Parathyroid adenoma (tissue), 2 donors: Measurements from ENCODE around the gene GIPC3.

Experiments used
- H2AFZ ChIP-seq: fragments of 300-600 bp; sonication (generic); one replicate; pipeline ENCODE4 v1.7.0; 2017; ENCODE audit warnings: antibody characterized with exemption, mild to moderate bottlenecking
- H3K27ac ChIP-seq: fragments of 300-600 bp; sonication (generic); one replicate; pipeline ENCODE4 v1.7.0; 2017
- H3K27me3 ChIP-seq: fragments of 300-600 bp; sonication (generic); one replicate; pipeline ENCODE4 v1.7.0; 2017; ENCODE audit warnings: low read length; ENCODE audit not compliant: control insufficient read depth, insufficient read depth
- H3K36me3 ChIP-seq: fragments of 300-600 bp; sonication (generic); one replicate; pipeline ENCODE4 v1.7.0; 2017; ENCODE audit warnings: low read length; ENCODE audit not compliant: control insufficient read depth, insufficient read depth
- H3K4me1 ChIP-seq: fragments of 300-600 bp; sonication (generic); one replicate; pipeline ENCODE4 v1.7.0; 2017; ENCODE audit warnings: control low read depth
- H3K4me2 ChIP-seq: fragments of 300-600 bp; sonication (generic); one replicate; pipeline ENCODE4 v1.7.0; 2017; ENCODE audit warnings: low read length
- H3K4me3 ChIP-seq: fragments of 300-600 bp; sonication (generic); one replicate; pipeline ENCODE4 v1.7.0; 2017; ENCODE audit warnings: low read depth, low read length
- H3K79me2 ChIP-seq: fragments of 300-600 bp; sonication (generic); one replicate; pipeline ENCODE4 v1.7.0; 2017; ENCODE audit warnings: control low read depth
- H3K9ac ChIP-seq: fragments of 300-600 bp; sonication (generic); one replicate; pipeline ENCODE4 v1.7.0; 2017; ENCODE audit warnings: mild to moderate bottlenecking
- H3K9me3 ChIP-seq: fragments of 300-600 bp; sonication (generic); one replicate; pipeline ENCODE4 v1.7.0; 2017; ENCODE audit warnings: low read length; ENCODE audit not compliant: control insufficient read depth
- TF ChIP-seq, protein P1 (sequence below): fragments of 300-600 bp; sonication (generic); IDR thresholded peaks from one replicate; pipeline ENCODE4 v1.7.0; 2017; ENCODE audit warnings: antibody characterized with exemption, mild to moderate bottlenecking
- donor health status: primary hyperparathyroidism.

Gene GIPC3

DNA sequence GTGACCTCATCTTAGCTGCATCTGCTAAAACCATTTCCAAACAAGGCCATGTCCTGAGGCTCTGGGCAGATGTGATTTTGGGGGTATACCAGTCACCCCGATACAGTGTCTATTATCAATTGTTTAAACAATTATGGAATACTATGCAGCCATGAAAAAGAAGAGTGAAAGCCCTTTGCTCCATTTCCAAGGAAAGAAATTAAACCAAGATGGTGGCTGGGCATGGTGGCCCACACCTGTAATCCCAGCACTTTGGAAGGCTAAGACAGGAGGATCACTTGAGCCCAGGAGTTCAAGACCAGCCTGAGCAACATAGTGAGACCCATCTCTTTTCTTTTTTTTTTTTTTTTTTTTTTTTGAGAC lies 45.5 kb upstream of the GIPC3 start:
- H3K36me3 ChIP-seq = no peaks in the 10 kb centered on the region
- no peak overlapping the region for H2AFZ ChIP-seq
- no peaks in the 10 kb centered on the region for H3K79me2 ChIP-seq
- H3K9me3 ChIP-seq = no peaks in the 10 kb centered on the region
- no peak overlapping the region for H3K4me2 ChIP-seq
- no peak overlapping the region for H3K27ac ChIP-seq
- no peaks in the 10 kb centered on the region for H3K4me1 ChIP-seq
- H3K9ac ChIP-seq = no peak overlapping the region
- no peak overlapping the region for H3K4me3 ChIP-seq
- no peaks in the 10 kb centered on the region for H3K27me3 ChIP-seq
- TF ChIP-seq, protein P1, sequence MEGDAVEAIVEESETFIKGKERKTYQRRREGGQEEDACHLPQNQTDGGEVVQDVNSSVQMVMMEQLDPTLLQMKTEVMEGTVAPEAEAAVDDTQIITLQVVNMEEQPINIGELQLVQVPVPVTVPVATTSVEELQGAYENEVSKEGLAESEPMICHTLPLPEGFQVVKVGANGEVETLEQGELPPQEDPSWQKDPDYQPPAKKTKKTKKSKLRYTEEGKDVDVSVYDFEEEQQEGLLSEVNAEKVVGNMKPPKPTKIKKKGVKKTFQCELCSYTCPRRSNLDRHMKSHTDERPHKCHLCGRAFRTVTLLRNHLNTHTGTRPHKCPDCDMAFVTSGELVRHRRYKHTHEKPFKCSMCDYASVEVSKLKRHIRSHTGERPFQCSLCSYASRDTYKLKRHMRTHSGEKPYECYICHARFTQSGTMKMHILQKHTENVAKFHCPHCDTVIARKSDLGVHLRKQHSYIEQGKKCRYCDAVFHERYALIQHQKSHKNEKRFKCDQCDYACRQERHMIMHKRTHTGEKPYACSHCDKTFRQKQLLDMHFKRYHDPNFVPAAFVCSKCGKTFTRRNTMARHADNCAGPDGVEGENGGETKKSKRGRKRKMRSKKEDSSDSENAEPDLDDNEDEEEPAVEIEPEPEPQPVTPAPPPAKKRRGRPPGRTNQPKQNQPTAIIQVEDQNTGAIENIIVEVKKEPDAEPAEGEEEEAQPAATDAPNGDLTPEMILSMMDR = no peak

DNA sequence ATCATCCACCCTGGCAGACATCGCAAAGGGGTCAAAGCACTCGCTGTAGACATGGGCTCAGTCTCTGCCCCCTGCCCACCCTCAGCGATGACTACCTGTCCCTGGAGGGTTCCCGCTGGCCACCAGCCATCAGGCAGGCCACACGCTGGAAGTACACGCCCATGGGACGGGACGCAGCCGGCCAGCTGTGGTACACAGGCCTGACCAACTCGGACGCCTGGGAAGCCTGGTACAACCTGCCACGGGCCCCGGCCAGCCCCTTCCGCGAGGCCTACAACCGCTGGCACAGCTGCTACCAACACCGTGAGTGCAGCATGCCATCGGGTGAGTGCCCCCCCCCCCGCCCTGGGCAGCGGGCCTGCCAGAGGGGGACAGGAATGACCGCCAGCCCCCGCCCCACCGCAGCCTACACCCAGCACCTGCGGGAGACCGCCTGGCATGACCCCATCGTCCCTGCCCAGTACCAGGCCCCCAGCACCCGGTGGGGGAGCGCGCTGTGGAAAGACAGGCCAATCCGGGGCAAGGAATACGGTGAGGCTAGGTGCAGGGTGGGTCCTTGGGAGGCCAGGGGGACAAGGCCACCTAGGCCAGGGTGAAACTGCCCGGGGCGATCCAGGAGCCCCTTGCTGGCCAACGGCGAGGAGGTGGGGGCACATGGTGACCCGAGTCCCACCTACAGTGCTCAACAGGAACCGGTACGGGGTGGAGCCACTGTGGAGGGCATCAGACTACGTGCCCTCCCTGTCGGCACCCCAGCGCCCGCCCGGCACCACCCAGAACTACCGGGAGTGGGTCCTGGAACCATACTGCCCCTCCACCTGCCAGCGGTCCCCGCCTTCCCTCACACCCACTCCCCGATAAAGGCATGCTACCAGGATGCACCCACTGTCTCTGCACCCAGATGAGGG lies 41.9 kb upstream of the GIPC3 start:
- TF ChIP-seq, protein P1 = no peak
- H3K27me3 ChIP-seq = no peaks in the 10 kb centered on the region
- no peaks in the 10 kb centered on the region for H3K36me3 ChIP-seq
- no peaks in the 10 kb centered on the region for H3K79me2 ChIP-seq
- no peak overlapping the region for H2AFZ ChIP-seq
- no peak overlapping the region for H3K27ac ChIP-seq
- no peaks in the 10 kb centered on the region for H3K4me1 ChIP-seq
- no peaks in the 10 kb centered on the region for H3K9me3 ChIP-seq
- H3K4me2 ChIP-seq = no peak overlapping the region
- no peak overlapping the region for H3K9ac ChIP-seq
- H3K4me3 ChIP-seq = no peak overlapping the region

DNA sequence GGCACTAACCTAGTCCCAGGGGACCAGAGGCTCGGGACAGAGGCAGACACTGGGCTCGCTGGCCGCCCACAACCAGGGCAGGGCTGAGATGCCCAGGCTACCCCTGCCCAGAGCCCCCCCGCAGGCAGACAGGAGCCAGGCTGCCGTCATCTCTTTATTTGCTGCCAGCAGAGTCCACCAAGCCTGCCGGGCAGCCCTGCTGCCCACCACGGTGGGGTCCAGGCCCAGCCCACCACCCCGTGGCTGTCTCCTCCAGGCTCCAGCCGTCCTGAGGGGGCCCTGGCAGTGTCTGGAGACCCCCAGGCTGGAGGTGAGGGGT lies 41.3 kb upstream of the GIPC3 start:
- TF ChIP-seq, protein P1 = no peak
- no peaks in the 10 kb centered on the region for H3K9me3 ChIP-seq
- no peaks in the 10 kb centered on the region for H3K27me3 ChIP-seq
- no peak overlapping the region for H2AFZ ChIP-seq
- H3K4me2 ChIP-seq = no peak overlapping the region
- H3K9ac ChIP-seq = no peak overlapping the region
- no peaks in the 10 kb centered on the region for H3K79me2 ChIP-seq
- H3K27ac ChIP-seq = no peak overlapping the region
- no peaks in the 10 kb centered on the region for H3K36me3 ChIP-seq
- no peak overlapping the region for H3K4me3 ChIP-seq
- H3K4me1 ChIP-seq = no peaks in the 10 kb centered on the region

DNA sequence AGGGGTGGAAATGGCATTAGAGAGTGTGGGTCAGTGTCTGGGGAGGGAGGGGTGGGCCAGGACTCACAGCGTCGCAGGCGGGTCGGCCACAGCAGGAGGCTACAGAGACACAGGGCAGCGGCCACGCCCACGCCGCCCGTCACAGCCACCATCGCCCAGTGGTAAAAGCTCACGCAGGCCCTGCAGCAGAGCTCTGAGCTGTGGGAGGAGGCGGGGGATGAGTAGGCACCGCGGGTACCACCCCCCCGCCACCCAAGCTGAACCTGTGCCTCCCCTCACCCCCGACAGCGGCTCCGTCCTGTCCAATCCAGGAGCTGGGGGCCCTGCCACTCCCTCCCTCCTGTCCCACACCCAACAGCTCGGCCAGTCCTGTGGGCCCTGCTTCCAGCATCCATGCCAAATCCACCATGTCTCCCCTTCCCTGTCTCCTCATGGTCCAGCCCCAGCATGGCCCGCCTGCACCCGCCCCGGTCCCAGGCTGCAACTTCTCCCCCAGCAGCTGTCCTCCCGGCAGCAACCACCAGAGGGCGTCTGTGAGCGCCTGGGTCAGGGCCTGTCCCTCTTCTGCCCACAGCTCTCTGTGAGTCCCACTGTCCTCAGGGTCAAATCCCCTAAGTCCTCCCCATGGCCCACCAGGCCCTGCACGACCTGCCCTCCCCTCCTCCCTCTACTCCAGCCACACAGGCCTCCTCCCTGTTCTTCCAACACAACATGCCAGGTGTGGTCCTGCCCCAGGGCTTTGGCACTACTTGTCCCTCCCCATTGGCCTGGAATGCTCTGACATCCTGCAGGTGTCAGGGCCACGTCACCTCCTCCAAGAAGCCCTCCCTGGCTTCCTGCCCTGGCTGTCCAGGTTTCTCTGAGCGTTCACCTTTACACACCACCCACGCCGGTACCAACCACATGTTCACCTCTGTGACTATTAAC lies 40.3 kb upstream of the GIPC3 start:
- Histone ChIP-seq H3K4me2 (no peak overlapping the region), H3K79me2 (no peaks in the 10 kb centered on the region), H3K27ac (no peak overlapping the region), H3K9me3 (no peaks in the 10 kb centered on the region), H3K4me1 (no peaks in the 10 kb centered on the region), H3K4me3 (no peak overlapping the region), H2AFZ (no peak overlapping the region), H3K36me3 (no peaks in the 10 kb centered on the region), H3K27me3 (no peaks in the 10 kb centered on the region), H3K9ac (no peak overlapping the region)
- TF ChIP-seq, protein P1 = peak; percentile 88
